RPMI8226 (cell line): ENCODE measurements around the gene ZSCAN21.

Experiments
- DNase-seq: peaks from one replicate; pipeline ENCODE4 v3.0.0-alpha.2; 2015

Gene ZSCAN21

GRCh38 chr7:100029596-100029995 is 20.0 kb upstream of the ZSCAN21 start:
- DNase-seq, result no peak

- no peak for DNase-seq
These were observed 16.0 kb upstream of the ZSCAN21 start for GRCh38 chr7:100033526-100033925.

- DNase-seq, result no peak
These were observed 14.6 kb upstream of the ZSCAN21 start for GRCh38 chr7:100034871-100035510.

- no peak for DNase-seq
These were observed 13.7 kb upstream of the ZSCAN21 start for GRCh38 chr7:100035876-100036275.

GRCh38 chr7:100038326-100038725 is 11.2 kb upstream of the ZSCAN21 start:
- no peak for DNase-seq

- no peak for DNase-seq
These were observed 9.0 kb upstream of the ZSCAN21 start for GRCh38 chr7:100040575-100040974.

- peak; percentile 54 for DNase-seq
These were observed 4.9 kb upstream of the ZSCAN21 start for GRCh38 chr7:100044718-100045117.

- no peak for DNase-seq
These were observed 894 bp upstream of the ZSCAN21 start for GRCh38 chr7:100048680-100049079.

- DNase-seq, result no peak
These were observed 2.0 kb downstream of the ZSCAN21 start for GRCh38 chr7:100051611-100052010.

- DNase-seq, result peak; percentile 62
These were observed 3.6 kb downstream of the ZSCAN21 start for GRCh38 chr7:100053215-100053614.

GRCh38 chr7:100057006-100057405 is 7.4 kb downstream of the ZSCAN21 start:
- no peak for DNase-seq

GRCh38 chr7:100059251-100059739 is 9.7 kb downstream of the ZSCAN21 start:
- no peak for DNase-seq

GRCh38 chr7:100061518-100062193 is 12.1 kb downstream of the ZSCAN21 start:
- DNase-seq, result no peak

GRCh38 chr7:100063376-100063775 is 13.8 kb downstream of the ZSCAN21 start:
- DNase-seq, result no peak

GRCh38 chr7:100064162-100064561 is 14.6 kb downstream of the ZSCAN21 start:
- DNase-seq, result no peak

GRCh38 chr7:100065452-100066186 is 16.0 kb downstream of the ZSCAN21 start:
- DNase-seq, result no peak

GRCh38 chr7:100066953-100067352 is 17.4 kb downstream of the ZSCAN21 start:
- DNase-seq, result no peak

- no peak for DNase-seq
These were observed 20.4 kb downstream of the ZSCAN21 start for GRCh38 chr7:100069991-100070390.

GRCh38 chr7:100071018-100071723 is 21.6 kb downstream of the ZSCAN21 start:
- no peak for DNase-seq

GRCh38 chr7:100072462-100072861 is 22.9 kb downstream of the ZSCAN21 start:
- no peak for DNase-seq

GRCh38 chr7:100074841-100075240 is 25.3 kb downstream of the ZSCAN21 start:
- no peak for DNase-seq

GRCh38 chr7:100075418-100075817 is 25.8 kb downstream of the ZSCAN21 start:
- DNase-seq, result no peak

- DNase-seq, result no peak
These were observed 27.6 kb downstream of the ZSCAN21 start for GRCh38 chr7:100077205-100077604.
